Endothelial cell of umbilical vein (primary cell): ENCODE results near the gene JTB. TPM values are rescaled to one million over a fixed set of nuclear protein-coding genes. Genes with fewer than 3 reads are reported as not detected.

Experiments
- BruUV-seq: library from RNA; stranded (reverse); fragments of 400-500 nt; replicated peaks from 2 replicates; lab custom pipeline; 2021; lab: Mats Ljungman, UMichigan
- CTCF ChIA-PET: fragments of 300-600, 350-600 bp; sonication (Branson Sonifier 250); formaldehyde crosslinking; loops from one replicate; lab custom pipeline; 2021; ENCODE audit warnings: antibody characterized with exemption, inconsistent platforms; lab: Charles Lee
- POLR2A ChIA-PET: fragments of 300-600, 350-600 bp; sonication (Branson Sonifier 250); formaldehyde crosslinking; loops from one replicate; lab custom pipeline; 2021; ENCODE audit warnings: antibody characterized with exemption, inconsistent platforms; lab: Charles Lee
- DNase-seq: peaks from one replicate; pipeline ENCODE4 v3.0.0-alpha.2; 2011; ENCODE audit warnings: low read depth, low spot score
- FAIRE-seq: peaks from 2 replicates; lab custom pipeline; 2011; peaks lifted over from hg19 to GRCh38; lab: Jason Lieb, UNC
- H2AFZ ChIP-seq: 2 replicates; pipeline ENCODE4 v1.6.0; 2012; ENCODE audit warnings: low read depth, low read length, control low read depth, inconsistent platforms
- H3K27ac ChIP-seq: 2 replicates; pipeline ENCODE4 v1.5.1; 2011; ENCODE audit warnings: low read depth, mild to moderate bottlenecking, control low read depth, low read length, moderate library complexity; ENCODE audit not compliant: insufficient read depth
- H3K27me3 ChIP-seq, 2 experiments: 2 replicates each; pipeline versions ENCODE4 v1.6.0 to v1.6.1; 2011; ENCODE audit warnings: low read length in 2 of 2, mixed read lengths in 1 of 2; ENCODE audit not compliant: control insufficient read depth in 2 of 2, insufficient read depth in 2 of 2
- H3K36me3 ChIP-seq, 2 experiments: 2 replicates in 1 of 2; 3 replicates in 1 of 2; pipeline ENCODE4 v1.5.1; 2011; ENCODE audit warnings: low read length in 2 of 2, mild to moderate bottlenecking in 1 of 2, moderate library complexity in 1 of 2; ENCODE audit not compliant: control insufficient read depth in 2 of 2, insufficient read depth in 2 of 2; ENCODE audit errors: extremely low read depth in 1 of 2
- H3K4me1 ChIP-seq: 3 replicates; pipeline ENCODE4 v1.5.1; 2011; ENCODE audit warnings: mild to moderate bottlenecking, low read length; ENCODE audit not compliant: control insufficient read depth, insufficient read depth; ENCODE audit errors: extremely low read depth
- H3K4me2 ChIP-seq: 2 replicates; pipeline ENCODE4 v1.6.1; 2011; ENCODE audit warnings: low read length, control low read depth, mixed read lengths; ENCODE audit not compliant: insufficient read depth
- H3K4me3 ChIP-seq, 3 experiments: fragments of 200-600 bp in 1 of 3; sonication (generic), shearing (Covaris generic) in 1 of 3; replicated peaks in 1 of 3; 2 replicates each; pipeline ENCODE4 v1.5.1; 2011 to 2016; ENCODE audit warnings: control low read depth in 3 of 3, low read length in 3 of 3, mild to moderate bottlenecking in 2 of 3, inconsistent platforms in 1 of 3, low read depth in 1 of 3, moderate library complexity in 1 of 3; ENCODE audit not compliant: insufficient read depth in 1 of 3
- H3K79me2 ChIP-seq: 2 replicates; pipeline ENCODE4 v1.6.0; 2012; ENCODE audit warnings: low read length, inconsistent platforms; ENCODE audit not compliant: control insufficient read depth, insufficient read depth
- H3K9ac ChIP-seq: replicated peaks from 2 replicates; pipeline ENCODE3; 2011; ENCODE audit warnings: low read length, control low read depth; ENCODE audit not compliant: insufficient read depth; ENCODE audit errors: extremely low read depth
- H3K9me1 ChIP-seq: replicated peaks from 3 replicates; pipeline ENCODE4 v1.6.0; 2011; ENCODE audit warnings: mild to moderate bottlenecking, low read length; ENCODE audit not compliant: control insufficient read depth, insufficient read depth; ENCODE audit errors: extremely low read depth
- H3K9me3 ChIP-seq: replicated peaks from 2 replicates; pipeline ENCODE4 v1.5.1; 2012; ENCODE audit warnings: low read length, inconsistent platforms; ENCODE audit not compliant: control insufficient read depth, insufficient read depth
- H4K20me1 ChIP-seq: replicated peaks from 2 replicates; pipeline ENCODE3; 2011; ENCODE audit warnings: mild to moderate bottlenecking, low read length; ENCODE audit not compliant: control insufficient read depth, insufficient read depth; ENCODE audit errors: extremely low read depth
- EZH2 ChIP-seq: IDR thresholded peaks from 2 replicates; pipeline ENCODE4 v1.6.1; 2012; ENCODE audit warnings: borderline replicate concordance, low read depth, mild to moderate bottlenecking, moderate library complexity, low read length, inconsistent platforms; ENCODE audit not compliant: severe bottlenecking
- FOS ChIP-seq: IDR thresholded peaks from 2 replicates; pipeline ENCODE4 v1.6.1; 2011; ENCODE audit warnings: mild to moderate bottlenecking, low read length, moderate library complexity, borderline replicate concordance; ENCODE audit not compliant: insufficient read depth
- GATA2 ChIP-seq: IDR thresholded peaks from 2 replicates; pipeline ENCODE4 v1.7.0; 2011; ENCODE audit warnings: low read depth, mild to moderate bottlenecking, moderate library complexity, mixed read lengths, low read length; ENCODE audit not compliant: insufficient read length, insufficient read depth
- JUN ChIP-seq: IDR thresholded peaks from 2 replicates; pipeline ENCODE4 v1.6.1; 2011; ENCODE audit warnings: borderline replicate concordance, low read depth; ENCODE audit not compliant: insufficient read length, insufficient read depth
- MAX ChIP-seq: IDR thresholded peaks from 2 replicates; pipeline ENCODE4 v1.6.1; 2011; ENCODE audit not compliant: insufficient read depth, insufficient read length
- MYC ChIP-seq: IDR thresholded peaks from one replicate; pipeline ENCODE4 v1.6.1; 2011; ENCODE audit warnings: mild to moderate bottlenecking, low read depth, low read length
- POLR2A ChIP-seq: IDR thresholded peaks from 2 replicates; pipeline ENCODE4 v1.6.1; 2012; ENCODE audit warnings: low read depth, mild to moderate bottlenecking, control low read depth, low read length
- POLR2AphosphoS5 ChIP-seq: IDR thresholded peaks from 2 replicates; pipeline ENCODE4 v1.6.1; 2012; ENCODE audit warnings: low read depth, mild to moderate bottlenecking, control low read depth, low read length, moderate library complexity; ENCODE audit not compliant: insufficient read depth
- dilution Hi-C: fragments of 300-500 bp; cut with MboI; formaldehyde crosslinking; loops from one replicate; pipeline ENCODE4 v1.15.0; 2019; ENCODE audit warnings: low sequenced_read_pairs; ENCODE audit not compliant: extremely low pct_ligation_motif_present
- intact Hi-C: fragments of 100-400 bp; cut with micrococcal nuclease; formaldehyde crosslinking; loops from one replicate; pipeline ENCODE4 v1.10.0; 2022
- polyA plus RNA-seq, 4 experiments: library from polyadenylated mRNA; depleted of rRNA in 3 of 4; stranded (reverse) in 3 of 4; unstranded in 1 of 4; fragments of >200 nt; gene quantifications; 2 replicates each; pipeline versions ENCODE4 v1.2.1 to v1.2.3, GENCODE V29; 2011 to 2012; ENCODE audit warnings: missing spikeins in 1 of 4
- total RNA-seq: library from RNA; stranded (reverse); gene quantifications from 2 replicates; pipeline ENCODE4 v1.2.3, GENCODE V29; 2021
- TF ChIP-seq, protein P1 (sequence below), 2 donors: IDR thresholded peaks; 1 replicate in 1 of 2; 2 replicates in 1 of 2; pipeline ENCODE4 v1.5.1; 2011; ENCODE audit warnings: low read length in 2 of 2, mild to moderate bottlenecking in 2 of 2, moderate library complexity in 2 of 2, control low read depth in 1 of 2, inconsistent platforms in 1 of 2, low read depth in 1 of 2; ENCODE audit not compliant: insufficient read depth in 1 of 2; ENCODE audit errors: extremely low read depth in 1 of 2

The JTB gene
- total and polyA plus RNA-seq, 2 donors (not counting 3 experiments of a cell fraction or from before 2014, with no cell fraction given): 90.2 to 149 TPM

DNA sequence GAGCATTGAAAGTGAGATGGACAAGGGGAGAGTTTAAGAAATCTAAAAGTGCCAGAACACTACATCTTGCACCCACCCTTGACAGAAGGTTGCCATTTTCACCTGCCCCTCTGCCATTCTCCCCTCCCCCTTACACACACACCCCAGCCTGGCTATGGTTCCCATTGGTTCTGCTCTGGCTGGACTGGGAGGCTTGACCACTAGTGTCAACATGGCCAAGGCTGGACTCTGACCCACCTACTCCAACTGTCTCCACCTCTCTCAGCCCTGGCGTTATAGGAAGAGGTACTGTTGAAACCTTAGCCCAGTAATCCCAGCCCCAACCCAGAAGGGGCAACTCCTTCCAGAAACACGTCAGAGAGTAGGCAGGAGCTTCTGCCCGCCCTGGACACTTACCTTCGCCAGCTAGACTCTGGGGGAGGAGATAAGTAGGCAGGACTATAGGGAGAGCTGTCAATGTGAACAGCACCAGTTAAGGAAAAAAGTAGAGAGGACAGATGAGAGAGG lies 23.6 kb downstream of the JTB start:
- Histone ChIP-seq H3K4me2 (no peak overlapping the region), H3K4me1 (peaks cover 15% of the 10 kb centered on the region), H2AFZ (no peak overlapping the region), H3K27me3 (no peaks in the 10 kb centered on the region), H3K9me3 (no peaks in the 10 kb centered on the region), H4K20me1 (no peaks in the 10 kb centered on the region), H3K9me1 (no peaks in the 10 kb centered on the region), H3K9ac (no peak overlapping the region), H3K4me3 (no peak overlapping the region), H3K79me2 (peaks cover 34% of the 10 kb centered on the region), H3K27ac (no peak overlapping the region), H3K36me3 (peaks cover 6 to 34% of the 10 kb centered on the region in 2 experiments)
- dilution Hi-C loops (no loop called here), intact Hi-C loops (no loop called here)
- CTCF ChIA-PET: no interaction called here
- POLR2A ChIA-PET: interaction anchor here (1.1 kb wide), 1 partner anchor 9 kb away, joined by 3 read pairs; the partner anchor contains the start of gene SLC39A1
- no peak for TF ChIP-seq FOS
- TF ChIP-seq, protein P1, sequence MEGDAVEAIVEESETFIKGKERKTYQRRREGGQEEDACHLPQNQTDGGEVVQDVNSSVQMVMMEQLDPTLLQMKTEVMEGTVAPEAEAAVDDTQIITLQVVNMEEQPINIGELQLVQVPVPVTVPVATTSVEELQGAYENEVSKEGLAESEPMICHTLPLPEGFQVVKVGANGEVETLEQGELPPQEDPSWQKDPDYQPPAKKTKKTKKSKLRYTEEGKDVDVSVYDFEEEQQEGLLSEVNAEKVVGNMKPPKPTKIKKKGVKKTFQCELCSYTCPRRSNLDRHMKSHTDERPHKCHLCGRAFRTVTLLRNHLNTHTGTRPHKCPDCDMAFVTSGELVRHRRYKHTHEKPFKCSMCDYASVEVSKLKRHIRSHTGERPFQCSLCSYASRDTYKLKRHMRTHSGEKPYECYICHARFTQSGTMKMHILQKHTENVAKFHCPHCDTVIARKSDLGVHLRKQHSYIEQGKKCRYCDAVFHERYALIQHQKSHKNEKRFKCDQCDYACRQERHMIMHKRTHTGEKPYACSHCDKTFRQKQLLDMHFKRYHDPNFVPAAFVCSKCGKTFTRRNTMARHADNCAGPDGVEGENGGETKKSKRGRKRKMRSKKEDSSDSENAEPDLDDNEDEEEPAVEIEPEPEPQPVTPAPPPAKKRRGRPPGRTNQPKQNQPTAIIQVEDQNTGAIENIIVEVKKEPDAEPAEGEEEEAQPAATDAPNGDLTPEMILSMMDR (IDR thresholded peaks at IDR 0.05; ENCODE audit: extremely low read depth in 1 of 2, insufficient read depth in 1 of 2, low read depth in 1 of 2, low read length in 2 of 2): no peak
- DNase-seq: no peak
- FAIRE-seq: no peak
- no TSS peak for BruUV-seq

GRCh38 chr1:153951801-153952200 lies 25.7 kb downstream of the JTB start:
- ChIA-PET POLR2A (no interaction called here), CTCF (no interaction called here)
- H3K9ac ChIP-seq: no peak overlapping the region
- no peaks in the 10 kb centered on the region for H3K9me1 ChIP-seq
- no peak overlapping the region for H2AFZ ChIP-seq
- H3K27me3 ChIP-seq: no peaks in the 10 kb centered on the region
- no peaks in the 10 kb centered on the region for H3K9me3 ChIP-seq
- H3K4me1 ChIP-seq: peaks cover 3% of the 10 kb centered on the region
- no peak overlapping the region for H3K4me2 ChIP-seq
- DNase-seq (no peak), FAIRE-seq (no peak)
- TF ChIP-seq FOS (no peak), MAX (no peak), EZH2 (no peak), JUN (no peak), POLR2AphosphoS5 (no peak), GATA2 (no peak), POLR2A (no peak), MYC (no peak)
- TF ChIP-seq, protein P1 (IDR thresholded peaks at IDR 0.05; ENCODE audit: extremely low read depth in 1 of 2, insufficient read depth in 1 of 2, low read depth in 1 of 2, low read length in 2 of 2): no peak
- no peak overlapping the region for H3K27ac ChIP-seq
- BruUV-seq: TSS peak; percentile 12
- H3K4me3 ChIP-seq: no peak overlapping the region
- H4K20me1 ChIP-seq: no peaks in the 10 kb centered on the region
- dilution Hi-C loops: no loop called here
- intact Hi-C loops: no loop called here
- H3K36me3 ChIP-seq: peaks cover 6 to 50% of the 10 kb centered on the region in 2 experiments
- H3K79me2 ChIP-seq: peaks cover 22% of the 10 kb centered on the region
